Anterior cingulate cortex (tissue), 58 donors: ENCODE measurements around the gene TMEM115.
A peak's percentile ranks its signal among the peaks of the same experiment; 100 is the strongest.
"Not testable (repeated sequence)": the region's sequence is repeated elsewhere in the genome, so short reads cannot be mapped to it uniquely, and the experiment has no call there.

Experiments used
- DNase-seq, 58 donors: peaks; one replicate each; lab custom pipeline; 2025; lab: John Stamatoyannopoulos, UW

Gene TMEM115

GRCh38 chr3:50319894-50320625, 39.3 kb downstream of the TMEM115 start:
- DNase-seq = no peak

- DNase-seq = no peak
Measured at GRCh38 chr3:50319181-50319893, 40.0 kb downstream of the TMEM115 start.

GRCh38 chr3:50318615-50319014, 40.7 kb downstream of the TMEM115 start:
- DNase-seq = no peak

- no peak for DNase-seq
Measured at GRCh38 chr3:50318163-50318562, 41.2 kb downstream of the TMEM115 start.

GRCh38 chr3:50317300-50317699, 42.0 kb downstream of the TMEM115 start:
- DNase-seq = peak in 1 of 58 donors; percentile 25

GRCh38 chr3:50316657-50317242, 42.6 kb downstream of the TMEM115 start:
- no peak for DNase-seq

GRCh38 chr3:50314816-50315215, 44.5 kb downstream of the TMEM115 start:
- DNase-seq = no peak

- DNase-seq = no peak
Measured at GRCh38 chr3:50314342-50314741, 45.0 kb downstream of the TMEM115 start.

GRCh38 chr3:50312041-50312440, 47.3 kb downstream of the TMEM115 start:
- DNase-seq = not testable (repeated sequence)
